NB4 (cell line): ENCODE results near the gene PPP2R5D.

Experiments used
- DNase-seq: peaks from one replicate; pipeline ENCODE4 v3.0.0; 2010; ENCODE audit warnings: low read depth
- H3K4me3 ChIP-seq: one replicate; pipeline ENCODE4 v1.5.1; 2011; ENCODE audit warnings: mild to moderate bottlenecking, low read depth, low read length, moderate library complexity
- MAX ChIP-seq: IDR thresholded peaks from 2 replicates; pipeline ENCODE4 v1.6.1; 2011; ENCODE audit warnings: low read depth, low read length
- MYC ChIP-seq: IDR thresholded peaks from 2 replicates; pipeline ENCODE4 v1.6.1; 2011; ENCODE audit warnings: low read depth, low read length
- POLR2A ChIP-seq: IDR thresholded peaks from 2 replicates; pipeline ENCODE4 v1.6.1; 2011; ENCODE audit warnings: mild to moderate bottlenecking; ENCODE audit not compliant: insufficient read length; ENCODE audit errors: extremely low read depth
- TF ChIP-seq, protein P1 (sequence below): IDR thresholded peaks from one replicate; pipeline ENCODE4 v1.5.1; 2012; ENCODE audit warnings: low read depth, low read length

Gene PPP2R5D

DNA sequence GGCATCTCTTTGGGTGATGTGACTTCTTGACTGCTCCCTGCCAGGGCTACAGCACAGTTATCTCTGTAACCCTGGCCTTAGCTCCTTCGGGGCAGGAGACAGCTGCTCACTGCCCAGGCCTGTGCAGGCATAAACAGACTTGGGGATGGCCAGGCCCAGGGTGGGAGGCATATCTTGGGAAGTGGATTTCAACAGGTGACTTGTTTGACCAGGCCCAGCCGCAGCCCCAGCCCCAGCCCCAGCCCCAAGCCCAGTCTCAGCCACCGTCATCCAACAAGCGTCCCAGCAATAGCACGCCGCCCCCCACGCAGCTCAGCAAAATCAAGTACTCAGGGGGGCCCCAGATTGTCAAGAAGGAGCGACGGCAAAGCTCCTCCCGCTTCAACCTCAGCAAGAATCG, 21.9 kb downstream of the PPP2R5D start:
- TF ChIP-seq MAX (no peak), POLR2A (no peak), MYC (no peak)
- TF ChIP-seq, protein P1, sequence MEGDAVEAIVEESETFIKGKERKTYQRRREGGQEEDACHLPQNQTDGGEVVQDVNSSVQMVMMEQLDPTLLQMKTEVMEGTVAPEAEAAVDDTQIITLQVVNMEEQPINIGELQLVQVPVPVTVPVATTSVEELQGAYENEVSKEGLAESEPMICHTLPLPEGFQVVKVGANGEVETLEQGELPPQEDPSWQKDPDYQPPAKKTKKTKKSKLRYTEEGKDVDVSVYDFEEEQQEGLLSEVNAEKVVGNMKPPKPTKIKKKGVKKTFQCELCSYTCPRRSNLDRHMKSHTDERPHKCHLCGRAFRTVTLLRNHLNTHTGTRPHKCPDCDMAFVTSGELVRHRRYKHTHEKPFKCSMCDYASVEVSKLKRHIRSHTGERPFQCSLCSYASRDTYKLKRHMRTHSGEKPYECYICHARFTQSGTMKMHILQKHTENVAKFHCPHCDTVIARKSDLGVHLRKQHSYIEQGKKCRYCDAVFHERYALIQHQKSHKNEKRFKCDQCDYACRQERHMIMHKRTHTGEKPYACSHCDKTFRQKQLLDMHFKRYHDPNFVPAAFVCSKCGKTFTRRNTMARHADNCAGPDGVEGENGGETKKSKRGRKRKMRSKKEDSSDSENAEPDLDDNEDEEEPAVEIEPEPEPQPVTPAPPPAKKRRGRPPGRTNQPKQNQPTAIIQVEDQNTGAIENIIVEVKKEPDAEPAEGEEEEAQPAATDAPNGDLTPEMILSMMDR = no peak
- DNase-seq = no peak

DNA sequence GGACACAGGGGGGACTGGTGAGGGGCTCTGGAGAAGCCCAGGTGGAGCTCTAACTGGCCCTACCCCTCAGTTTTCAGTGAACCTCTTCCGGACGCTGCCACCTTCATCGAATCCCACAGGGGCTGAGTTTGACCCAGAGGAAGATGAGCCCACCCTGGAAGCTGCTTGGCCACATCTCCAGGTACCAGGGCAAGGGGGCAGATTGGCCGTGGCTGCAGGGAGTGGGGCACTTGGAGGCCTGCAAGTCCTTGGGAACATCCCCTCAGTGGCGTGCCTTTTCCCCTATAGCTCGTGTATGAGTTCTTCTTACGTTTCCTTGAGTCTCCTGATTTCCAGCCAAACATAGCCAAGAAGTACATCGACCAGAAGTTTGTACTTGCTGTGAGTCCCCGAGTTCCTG, 22.8 kb downstream of the PPP2R5D start:
- TF ChIP-seq MYC = no peak
- no peak for TF ChIP-seq POLR2A
- TF ChIP-seq MAX = no peak
- TF ChIP-seq, protein P1 = no peak
- H3K4me3 ChIP-seq = no peak overlapping the region
- no peak for DNase-seq

More for the DNA sequence above, 21.9 kb downstream of the PPP2R5D start:
- H3K4me3 ChIP-seq = no peak overlapping the region

GRCh38 chr6:43009124-43009523, 24.8 kb downstream of the PPP2R5D start:
- no peak overlapping the region for H3K4me3 ChIP-seq
- DNase-seq = peak; percentile 62
- TF ChIP-seq, protein P1 = peak; percentile 52
- no peak for TF ChIP-seq POLR2A

- TF ChIP-seq MAX (no peak), POLR2A (no peak), MYC (no peak)
- TF ChIP-seq, protein P1 = no peak
- peak; percentile 23 for DNase-seq
- no peak overlapping the region for H3K4me3 ChIP-seq
Observed at GRCh38 chr6:43011207-43011606, 26.8 kb downstream of the PPP2R5D start.

- H3K4me3 ChIP-seq = peak overlapping the region; percentile 79
- TF ChIP-seq MAX = no peak
- TF ChIP-seq POLR2A = no peak
- TF ChIP-seq MYC = no peak
- TF ChIP-seq, protein P1 = no peak
- DNase-seq = no peak
Observed at GRCh38 chr6:43012364-43012763, 28.0 kb downstream of the PPP2R5D start.

GRCh38 chr6:43013097-43013842, 28.9 kb downstream of the PPP2R5D start:
- TF ChIP-seq, protein P1 = no peak
- peak; percentile 15; the same call in 1 of the 2 replicates for TF ChIP-seq MYC
- DNase-seq = no peak
- peak overlapping the region; percentile 79 for H3K4me3 ChIP-seq
